ENCODE data around the gene STPG1.

- TF ChIP-seq CTCF (IDR thresholded peaks at IDR 0.05) (no peak), POLR2AphosphoS5 (IDR thresholded peaks at IDR 0.05) (peak; percentile 15 to 40), POLR2A (IDR thresholded peaks at IDR 0.05; ENCODE audit: low read depth) (no peak), EP300 (IDR thresholded peaks at IDR 0.05) (no peak)
Measured at GRCh38 chr1:24362982-24363614, 50.5 kb downstream of the STPG1 start.
